HG03139 (cell line): ENCODE data around the gene DCAF4L1.

ENCODE experiments used
- ATAC-seq: cut with Tn5 transposase; IDR thresholded peaks from one replicate; pipeline ENCODE4 v1.9.1; 2021; ENCODE audit not compliant: unreplicated experiment

DCAF4L1 gene

GRCh38 chr4:41981456-41981855 lies at the start of gene DCAF4L1:
DCAF4L1 (plus strand) TSS chr4:41981756; CDS start chr4:41981793, 37 bp downstream.
- no peak for ATAC-seq

- ATAC-seq, result no peak
Observed at GRCh38 chr4:41932988-41933387, 48.6 kb upstream of the DCAF4L1 start.

- ATAC-seq, result no peak
Observed at GRCh38 chr4:41933997-41934503, 47.5 kb upstream of the DCAF4L1 start.

GRCh38 chr4:41934514-41934900 lies 47.0 kb upstream of the DCAF4L1 start:
- ATAC-seq, result no peak

GRCh38 chr4:41934901-41935651 lies 46.5 kb upstream of the DCAF4L1 start, which contains the start of gene TMEM33:
TMEM33 (plus strand) TSS chr4:41935429; CDS start chr4:41935485, 56 bp downstream.
- ATAC-seq, result peak; percentile 91

- no peak for ATAC-seq
Observed at GRCh38 chr4:41935652-41936021, 45.9 kb upstream of the DCAF4L1 start.

- ATAC-seq, result no peak
Observed at GRCh38 chr4:41939016-41939626, 42.4 kb upstream of the DCAF4L1 start.

- ATAC-seq, result no peak
Observed at GRCh38 chr4:41940834-41941233, 40.7 kb upstream of the DCAF4L1 start.

GRCh38 chr4:41943506-41943905 lies 38.0 kb upstream of the DCAF4L1 start:
- ATAC-seq, result no peak

GRCh38 chr4:41944089-41944488 lies 37.5 kb upstream of the DCAF4L1 start:
- no peak for ATAC-seq

GRCh38 chr4:41949531-41949930 lies 32.0 kb upstream of the DCAF4L1 start:
- ATAC-seq, result no peak

GRCh38 chr4:41957634-41958033 lies 23.9 kb upstream of the DCAF4L1 start:
- ATAC-seq, result no peak

- no peak for ATAC-seq
Observed at GRCh38 chr4:41963105-41963504, 18.5 kb upstream of the DCAF4L1 start.

GRCh38 chr4:41964401-41964800 lies 17.2 kb upstream of the DCAF4L1 start:
- ATAC-seq, result no peak

- ATAC-seq, result no peak
Observed at GRCh38 chr4:41967392-41967791, 14.2 kb upstream of the DCAF4L1 start.

GRCh38 chr4:41969671-41970070 lies 11.9 kb upstream of the DCAF4L1 start:
- no peak for ATAC-seq

GRCh38 chr4:41975341-41975740 lies 6.2 kb upstream of the DCAF4L1 start:
- no peak for ATAC-seq

GRCh38 chr4:41976775-41977516 lies 4.6 kb upstream of the DCAF4L1 start:
- no peak for ATAC-seq

- ATAC-seq, result no peak
Observed at GRCh38 chr4:41977709-41978108, 3.8 kb upstream of the DCAF4L1 start.

GRCh38 chr4:41982716-41983115 lies 1.2 kb downstream of the DCAF4L1 start:
- no peak for ATAC-seq

- no peak for ATAC-seq
Observed at GRCh38 chr4:41985151-41985550, 3.6 kb downstream of the DCAF4L1 start.

- ATAC-seq, result peak; percentile 20
Observed at GRCh38 chr4:41989994-41990364, 8.4 kb downstream of the DCAF4L1 start.
